SW480 (cell line): Measurements from ENCODE around the gene COX19.
A peak's percentile ranks its signal among the peaks of the same experiment; 100 is the strongest.
"Not testable (repeated sequence)": the region's sequence is repeated elsewhere in the genome, so short reads cannot be mapped to it uniquely, and the experiment has no call there.

Experiments
- DNase-seq: peaks from one replicate; pipeline ENCODE4 v3.0.0-alpha.2; 2016; ENCODE audit warnings: low spot score

COX19 gene

GRCh38 chr7:960972-961371 lies 14.4 kb downstream of the COX19 start:
- not testable (repeated sequence) for DNase-seq

GRCh38 chr7:960269-960871 lies 15.0 kb downstream of the COX19 start:
- DNase-seq, result no peak

GRCh38 chr7:959740-960139 lies 15.6 kb downstream of the COX19 start:
- not testable (repeated sequence) for DNase-seq

GRCh38 chr7:959271-959670 lies 16.1 kb downstream of the COX19 start:
- DNase-seq, result no peak

- no peak for DNase-seq
These were observed 16.8 kb downstream of the COX19 start for GRCh38 chr7:958221-959200.

GRCh38 chr7:957418-958220 lies 17.7 kb downstream of the COX19 start:
- peak; percentile 59 for DNase-seq

GRCh38 chr7:956031-956430 lies 19.3 kb downstream of the COX19 start:
- DNase-seq, result no peak

- peak; percentile 64 for DNase-seq
These were observed 20.8 kb downstream of the COX19 start, which contains the start of gene ADAP1 for GRCh38 chr7:954330-955238. ADAP1 (minus strand) TSS chr7:954680; CDS start chr7:954477, 203 bp downstream.

- peak; percentile 85 for DNase-seq
These were observed 21.6 kb downstream of the COX19 start for GRCh38 chr7:953547-954327.

GRCh38 chr7:952548-953441 lies 22.6 kb downstream of the COX19 start:
- DNase-seq, result no peak

GRCh38 chr7:951881-952547 lies 23.3 kb downstream of the COX19 start:
- no peak for DNase-seq

- peak; percentile 90 for DNase-seq
These were observed 26.1 kb downstream of the COX19 start for GRCh38 chr7:949021-949934.

GRCh38 chr7:947391-948210 lies 27.7 kb downstream of the COX19 start:
- DNase-seq, result peak; percentile 46

- peak; percentile 75 for DNase-seq
These were observed 28.9 kb downstream of the COX19 start for GRCh38 chr7:946256-946996.

- peak; percentile 99 for DNase-seq
These were observed 29.6 kb downstream of the COX19 start for GRCh38 chr7:945556-946255.
